ENCODE results near the gene PRR15. TPM values are rescaled to one million over a fixed set of nuclear protein-coding genes. Genes with fewer than 3 reads are reported as not detected.

PRR15 gene
- total and polyA plus RNA-seq, 2 of the 4 experiments (the other 2 are of a cell fraction), result not detected

DNA sequence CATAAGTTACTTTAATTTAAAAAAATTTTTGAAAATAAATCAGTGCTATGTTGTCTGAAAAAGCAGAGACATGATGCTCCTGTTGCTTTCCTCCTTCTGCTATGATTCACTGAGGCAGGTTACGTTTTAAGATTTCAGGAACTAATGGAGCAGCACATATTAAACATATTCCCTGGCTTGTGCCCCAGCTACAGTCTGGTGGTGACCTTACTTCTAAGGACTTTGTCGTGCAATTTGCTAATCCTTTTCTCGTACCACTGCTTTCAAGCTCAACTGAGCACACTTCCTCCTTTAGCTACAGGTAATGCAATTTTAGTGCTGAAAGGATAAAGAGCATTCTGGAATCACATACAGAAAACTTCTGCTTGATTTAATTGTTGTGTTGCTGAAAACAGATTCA lies 16.2 kb upstream of the PRR15 start:
- CTCF ChIA-PET, result interaction anchor here (1.5 kb wide), 1 partner anchor 41 kb away, joined by 4 read pairs; no protein-coding TSS in a partner anchor

More for the DNA sequence above, 16.2 kb upstream of the PRR15 start:
- H2BK20ac ChIP-seq (ENCODE audit: low read depth, low read length), result no peak overlapping the region
- H3K9me3 ChIP-seq (ENCODE audit: control insufficient read depth, insufficient read depth, low read length), result no peaks in the 10 kb centered on the region
- H2BK120ac ChIP-seq (ENCODE audit: low read depth, low read length), result no peak overlapping the region
- H3K14ac ChIP-seq (replicated peaks; ENCODE audit: low read depth, low read length), result no peak overlapping the region
- TF ChIP-seq FOS (IDR thresholded peaks at IDR 0.05; ENCODE audit: low read depth, low read length) (no peak), NFE2L2 (IDR thresholded peaks at IDR 0.05; ENCODE audit: low read depth, low read length) (no peak), BHLHE40 (IDR thresholded peaks at IDR 0.05; ENCODE audit: low read depth, low read length) (no peak), CHD1 (IDR thresholded peaks at IDR 0.05; ENCODE audit: low read depth, low read length) (no peak), MXI1 (IDR thresholded peaks at IDR 0.05; ENCODE audit: borderline replicate concordance, low read depth, low read length) (no peak), POLR2A (IDR thresholded peaks at IDR 0.05; ENCODE audit: low read depth, low read length) (no peak), MAFK (IDR thresholded peaks at IDR 0.05; ENCODE audit: low read depth, low read length) (no peak), RAD21 (IDR thresholded peaks at IDR 0.05; ENCODE audit: low read length) (no peak), USF2 (IDR thresholded peaks at IDR 0.05; ENCODE audit: low read depth, low read length) (no peak), RFX5 (IDR thresholded peaks at IDR 0.05; ENCODE audit: low read depth, low read length) (no peak), SMC3 (IDR thresholded peaks at IDR 0.05; ENCODE audit: low read depth, low read length) (no peak), ELK1 (IDR thresholded peaks at IDR 0.05; ENCODE audit: borderline replicate concordance, low read depth, low read length) (no peak), RCOR1 (IDR thresholded peaks at IDR 0.05; ENCODE audit: insufficient replicate concordance, low read length) (no peak), MAZ (IDR thresholded peaks at IDR 0.05; ENCODE audit: borderline replicate concordance, low read depth, low read length) (no peak), CEBPB (IDR thresholded peaks at IDR 0.05; ENCODE audit: low read depth, low read length) (no peak)
- TF ChIP-seq, protein P1, sequence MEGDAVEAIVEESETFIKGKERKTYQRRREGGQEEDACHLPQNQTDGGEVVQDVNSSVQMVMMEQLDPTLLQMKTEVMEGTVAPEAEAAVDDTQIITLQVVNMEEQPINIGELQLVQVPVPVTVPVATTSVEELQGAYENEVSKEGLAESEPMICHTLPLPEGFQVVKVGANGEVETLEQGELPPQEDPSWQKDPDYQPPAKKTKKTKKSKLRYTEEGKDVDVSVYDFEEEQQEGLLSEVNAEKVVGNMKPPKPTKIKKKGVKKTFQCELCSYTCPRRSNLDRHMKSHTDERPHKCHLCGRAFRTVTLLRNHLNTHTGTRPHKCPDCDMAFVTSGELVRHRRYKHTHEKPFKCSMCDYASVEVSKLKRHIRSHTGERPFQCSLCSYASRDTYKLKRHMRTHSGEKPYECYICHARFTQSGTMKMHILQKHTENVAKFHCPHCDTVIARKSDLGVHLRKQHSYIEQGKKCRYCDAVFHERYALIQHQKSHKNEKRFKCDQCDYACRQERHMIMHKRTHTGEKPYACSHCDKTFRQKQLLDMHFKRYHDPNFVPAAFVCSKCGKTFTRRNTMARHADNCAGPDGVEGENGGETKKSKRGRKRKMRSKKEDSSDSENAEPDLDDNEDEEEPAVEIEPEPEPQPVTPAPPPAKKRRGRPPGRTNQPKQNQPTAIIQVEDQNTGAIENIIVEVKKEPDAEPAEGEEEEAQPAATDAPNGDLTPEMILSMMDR (conservative IDR thresholded peaks at IDR 0.05; ENCODE audit: low read depth, low read length), result no peak
- H3K18ac ChIP-seq (ENCODE audit: low read depth, low read length), result no peak overlapping the region
- no CpG with 5 or more reads among the region's 3 CpGs for WGBS, 2 experiments (ENCODE audit: extremely low coverage in 2 of 2, insufficient read length in 1 of 2)
- no peak overlapping the region for H3K23ac ChIP-seq (ENCODE audit: low read depth, low read length)
- POLR2A ChIA-PET (ENCODE audit: unreplicated experiment), result no interaction called here
- no peak overlapping the region for H2AFZ ChIP-seq (replicated peaks; ENCODE audit: low read length, poor library complexity)
- no peaks in the 10 kb centered on the region for H3K36me3 ChIP-seq (ENCODE audit: control insufficient read depth, insufficient read depth, low read length)
- DNase-seq, result no peak
- H3K4me3 ChIP-seq (ENCODE audit: insufficient read depth, low read depth, low read length), result no peak overlapping the region
- H3K4me2 ChIP-seq (ENCODE audit: low read depth, low read length), result no peak overlapping the region
- no peaks in the 10 kb centered on the region for H3K9me1 ChIP-seq (ENCODE audit: insufficient read depth, low read length)
- in situ Hi-C loops (cut with MboI; ENCODE audit: low sequenced_read_pairs) (no loop called here), intact Hi-C loops (cut with micrococcal nuclease) (no loop called here), dilution Hi-C loops (cut with HindIII; ENCODE audit: low sequenced_read_pairs, unreplicated experiment) (no loop called here)
- H3K79me1 ChIP-seq (ENCODE audit: low read depth in 1 of 2, low read length in 2 of 2), result no peaks in the 10 kb centered on the region
- BruUV-seq (replicated peaks), result no TSS peak
- no peak overlapping the region for H4K91ac ChIP-seq (ENCODE audit: insufficient read depth, low read depth, low read length)
- no peak overlapping the region for H2AK9ac ChIP-seq (replicated peaks; ENCODE audit: low read depth, low read length, poor library complexity)
- no peak for ATAC-seq (ENCODE audit: low read depth)
- no peak overlapping the region for H2AK5ac ChIP-seq (ENCODE audit: low read depth, low read length)
- no peak overlapping the region for H4K5ac ChIP-seq (ENCODE audit: low read depth, low read length)
- H2BK5ac ChIP-seq (ENCODE audit: low read depth, low read length, poor library complexity, severe bottlenecking), result no peak overlapping the region
- H2BK15ac ChIP-seq (ENCODE audit: low read depth, low read length), result no peak overlapping the region
- no peak overlapping the region for H3K27ac ChIP-seq (ENCODE audit: insufficient read depth, low read length)
- no peak overlapping the region for H3K56ac ChIP-seq (ENCODE audit: extremely low read depth, insufficient read depth, low read length)
- no peaks in the 10 kb centered on the region for H4K20me1 ChIP-seq (ENCODE audit: insufficient read depth, low read length)
- H3K27me3 ChIP-seq (ENCODE audit: control insufficient read depth, insufficient read depth, low read length), result no peaks in the 10 kb centered on the region
- H3K4me1 ChIP-seq (ENCODE audit: control insufficient read depth, insufficient read depth, low read length), result no peaks in the 10 kb centered on the region
- no peak overlapping the region for H3K9ac ChIP-seq (ENCODE audit: low read depth, low read length)
- no peak overlapping the region for H4K8ac ChIP-seq (ENCODE audit: low read depth in 2 of 2, low read length in 2 of 2)
- H3K4ac ChIP-seq (ENCODE audit: low read depth, low read length), result no peak overlapping the region
